SU-DHL-6 (cell line): ENCODE measurements around the gene SEZ6L2.

Experiments
- H2AFZ ChIP-seq: fragments of 200-600 bp; sonication (generic); 2 replicates; pipeline ENCODE4 v1.6.1; 2014; ENCODE audit warnings: low read depth, mild to moderate bottlenecking, moderate library complexity, mixed read lengths, antibody characterized with exemption, low read length; ENCODE audit not compliant: severe bottlenecking
- H3F3A ChIP-seq: fragments of 200-600 bp; shearing (Covaris generic); 2 replicates; pipeline ENCODE4 v1.6.0; 2016; ENCODE audit warnings: antibody characterized with exemption, mild to moderate bottlenecking; ENCODE audit not compliant: insufficient read depth
- H3K27ac ChIP-seq: fragments of 200-600 bp; sonication (generic); 2 replicates; pipeline ENCODE4 v1.5.1; 2016; ENCODE audit warnings: low read depth, mild to moderate bottlenecking, low read length, moderate library complexity, mixed read lengths
- H3K27me3 ChIP-seq: fragments of 200-600 bp; sonication (generic), shearing (Covaris generic); 2 replicates; pipeline ENCODE4 v1.6.0; 2014; ENCODE audit warnings: mild to moderate bottlenecking, low read length
- H3K36me3 ChIP-seq: fragments of 200-600 bp; sonication (generic); 2 replicates; pipeline ENCODE4 v1.6.1; 2014; ENCODE audit warnings: mild to moderate bottlenecking, low read length, mixed read lengths
- H3K4me2 ChIP-seq: fragments of 300-600, 200-600 bp; shearing (Covaris generic), sonication (generic); 2 replicates; pipeline ENCODE4 v1.6.0; 2014; ENCODE audit warnings: low read length, low read depth, mild to moderate bottlenecking; ENCODE audit not compliant: poor library complexity, severe bottlenecking
- H3K4me3 ChIP-seq: fragments of 200-600 bp; sonication (generic); 2 replicates; pipeline ENCODE4 v1.5.1; 2014; ENCODE audit warnings: antibody characterized with exemption, low read length, mild to moderate bottlenecking, mixed read lengths; ENCODE audit not compliant: insufficient read depth, poor library complexity, severe bottlenecking
- H3K79me2 ChIP-seq: fragments of 200-600 bp; sonication (generic); 2 replicates; pipeline ENCODE4 v1.6.1; 2014; ENCODE audit warnings: mild to moderate bottlenecking, low read length, moderate library complexity; ENCODE audit not compliant: insufficient read depth
- H3K9ac ChIP-seq: fragments of 200-600 bp; sonication (generic); 2 replicates; pipeline ENCODE4 v1.7.0; 2014; ENCODE audit warnings: mild to moderate bottlenecking, low read length
- H3K9me2 ChIP-seq: fragments of 200-600 bp; sonication (generic); replicated peaks from 2 replicates; pipeline ENCODE4 v1.6.1; 2014; ENCODE audit warnings: low read length; ENCODE audit not compliant: insufficient read depth
- H3K9me3 ChIP-seq: fragments of 200-600 bp; sonication (generic); 2 replicates; pipeline ENCODE4 v1.6.1; 2014; ENCODE audit warnings: low read length, mixed read lengths; ENCODE audit not compliant: insufficient read depth
- H4K20me1 ChIP-seq: fragments of 200-600 bp; sonication (generic); 2 replicates; pipeline ENCODE4 v1.6.1; 2014; ENCODE audit warnings: low read depth, mild to moderate bottlenecking, antibody characterized with exemption, low read length, moderate library complexity, mixed read lengths
- EZH2phosphoT487 ChIP-seq: fragments of 200-600 bp; sonication (generic), shearing (Covaris generic); conservative IDR thresholded peaks from 2 replicates; pipeline ENCODE4 v1.6.1; 2018; ENCODE audit warnings: mild to moderate bottlenecking, antibody characterized with exemption, low read length, moderate library complexity, mixed read lengths
- TF ChIP-seq, protein P1 (sequence below): fragments of 200-600 bp; sonication (generic); IDR thresholded peaks from one replicate; pipeline ENCODE4 v1.5.1; 2017; ENCODE audit warnings: antibody characterized with exemption, mild to moderate bottlenecking, low read length, moderate library complexity; ENCODE audit not compliant: insufficient read depth, poor library complexity, severe bottlenecking

The SEZ6L2 gene

DNA sequence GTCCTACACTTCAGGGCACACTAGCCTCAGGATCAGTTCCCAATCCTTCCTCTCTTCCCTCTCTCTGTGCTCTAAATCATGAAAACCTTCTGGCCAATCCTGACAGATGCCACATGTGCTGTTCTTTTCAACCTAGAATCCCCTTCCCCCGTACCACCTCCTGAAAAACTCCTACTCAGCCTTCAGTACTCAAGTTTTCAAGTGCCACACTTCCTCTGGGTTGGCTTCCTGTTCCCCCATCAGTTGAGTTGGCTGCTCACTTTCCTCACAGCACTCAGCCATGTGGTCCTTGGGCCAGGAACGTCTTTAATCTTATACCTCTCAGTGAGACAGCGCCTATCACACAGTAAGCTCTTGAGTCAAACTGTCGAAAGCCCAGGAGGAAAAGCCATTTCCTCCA lies 4.2 kb upstream of the SEZ6L2 start:
- Histone ChIP-seq H3K27me3 (no peaks in the 10 kb centered on the region), H3K9me3 (no peaks in the 10 kb centered on the region), H3K9ac (no peak overlapping the region), H3K27ac (no peak overlapping the region), H2AFZ (no peak overlapping the region), H3K4me2 (no peak overlapping the region), H3F3A (no peaks in the 10 kb centered on the region), H3K9me2 (no peaks in the 10 kb centered on the region), H4K20me1 (no peaks in the 10 kb centered on the region), H3K36me3 (no peaks in the 10 kb centered on the region), H3K4me3 (no peak overlapping the region), H3K79me2 (no peaks in the 10 kb centered on the region)
- TF ChIP-seq EZH2phosphoT487, result no peak
- TF ChIP-seq, protein P1, sequence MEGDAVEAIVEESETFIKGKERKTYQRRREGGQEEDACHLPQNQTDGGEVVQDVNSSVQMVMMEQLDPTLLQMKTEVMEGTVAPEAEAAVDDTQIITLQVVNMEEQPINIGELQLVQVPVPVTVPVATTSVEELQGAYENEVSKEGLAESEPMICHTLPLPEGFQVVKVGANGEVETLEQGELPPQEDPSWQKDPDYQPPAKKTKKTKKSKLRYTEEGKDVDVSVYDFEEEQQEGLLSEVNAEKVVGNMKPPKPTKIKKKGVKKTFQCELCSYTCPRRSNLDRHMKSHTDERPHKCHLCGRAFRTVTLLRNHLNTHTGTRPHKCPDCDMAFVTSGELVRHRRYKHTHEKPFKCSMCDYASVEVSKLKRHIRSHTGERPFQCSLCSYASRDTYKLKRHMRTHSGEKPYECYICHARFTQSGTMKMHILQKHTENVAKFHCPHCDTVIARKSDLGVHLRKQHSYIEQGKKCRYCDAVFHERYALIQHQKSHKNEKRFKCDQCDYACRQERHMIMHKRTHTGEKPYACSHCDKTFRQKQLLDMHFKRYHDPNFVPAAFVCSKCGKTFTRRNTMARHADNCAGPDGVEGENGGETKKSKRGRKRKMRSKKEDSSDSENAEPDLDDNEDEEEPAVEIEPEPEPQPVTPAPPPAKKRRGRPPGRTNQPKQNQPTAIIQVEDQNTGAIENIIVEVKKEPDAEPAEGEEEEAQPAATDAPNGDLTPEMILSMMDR, result no peak

DNA sequence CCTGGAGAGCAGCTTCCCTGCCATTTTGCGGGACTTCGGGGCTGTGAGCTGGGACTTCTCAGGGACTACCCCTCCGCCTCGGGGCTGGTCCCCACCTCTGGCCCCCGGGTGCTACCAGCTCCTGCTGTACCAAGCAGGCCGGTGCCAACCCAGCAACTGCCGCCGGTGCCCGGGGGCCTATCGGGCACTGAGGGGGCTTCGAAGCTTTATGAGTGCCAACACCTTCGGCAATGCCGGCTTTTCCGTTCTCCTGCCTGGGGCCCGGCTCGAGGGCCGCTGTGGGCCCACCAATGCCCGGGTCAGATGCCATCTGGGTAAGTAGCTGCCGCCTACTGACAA lies 2.2 kb upstream of the SEZ6L2 start:
- Histone ChIP-seq H3K27ac (no peak overlapping the region), H2AFZ (no peak overlapping the region), H3K4me2 (no peak overlapping the region), H3K27me3 (no peaks in the 10 kb centered on the region), H3K9me3 (no peaks in the 10 kb centered on the region), H3K36me3 (no peaks in the 10 kb centered on the region), H3K9ac (no peak overlapping the region), H3K9me2 (no peaks in the 10 kb centered on the region), H3K79me2 (no peaks in the 10 kb centered on the region), H4K20me1 (no peaks in the 10 kb centered on the region), H3K4me3 (no peak overlapping the region), H3F3A (no peaks in the 10 kb centered on the region)
- TF ChIP-seq, protein P1, result no peak
- no peak for TF ChIP-seq EZH2phosphoT487

- no peak overlapping the region for H3K9ac ChIP-seq
- TF ChIP-seq, protein P1, result no peak
- no peak for TF ChIP-seq EZH2phosphoT487
- no peaks in the 10 kb centered on the region for H3F3A ChIP-seq
- H2AFZ ChIP-seq, result no peak overlapping the region
- peak overlapping the region; percentile 56 for H3K4me2 ChIP-seq
- no peak overlapping the region for H3K4me3 ChIP-seq
- H3K9me3 ChIP-seq, result no peaks in the 10 kb centered on the region
- no peaks in the 10 kb centered on the region for H4K20me1 ChIP-seq
- H3K36me3 ChIP-seq, result no peaks in the 10 kb centered on the region
- H3K27ac ChIP-seq, result no peak overlapping the region
- no peaks in the 10 kb centered on the region for H3K79me2 ChIP-seq
- H3K9me2 ChIP-seq, result no peaks in the 10 kb centered on the region
- no peaks in the 10 kb centered on the region for H3K27me3 ChIP-seq
Measured at GRCh38 chr16:29900888-29901606, 1.7 kb upstream of the SEZ6L2 start.
